Stimulated activated CD8-positive, alpha-beta memory T cell treated with anti-CD3 and anti-CD28 coated beads, Interleukin-2, amount 100 ng/mL, for 48 hours (primary cell): Measurements from ENCODE around the gene GRM4.
A peak's percentile ranks its signal among the peaks of the same experiment; 100 is the strongest.
"Not testable (repeated sequence)": the region's sequence is repeated elsewhere in the genome, so short reads cannot be mapped to it uniquely, and the experiment has no call there.

ENCODE experiments used
- DNase-seq, 2 donors: peaks; one replicate each; pipeline ENCODE4 v3.0.0-alpha.2; 2020; ENCODE audit warnings: low read depth in 2 of 2

The GRM4 gene

DNA sequence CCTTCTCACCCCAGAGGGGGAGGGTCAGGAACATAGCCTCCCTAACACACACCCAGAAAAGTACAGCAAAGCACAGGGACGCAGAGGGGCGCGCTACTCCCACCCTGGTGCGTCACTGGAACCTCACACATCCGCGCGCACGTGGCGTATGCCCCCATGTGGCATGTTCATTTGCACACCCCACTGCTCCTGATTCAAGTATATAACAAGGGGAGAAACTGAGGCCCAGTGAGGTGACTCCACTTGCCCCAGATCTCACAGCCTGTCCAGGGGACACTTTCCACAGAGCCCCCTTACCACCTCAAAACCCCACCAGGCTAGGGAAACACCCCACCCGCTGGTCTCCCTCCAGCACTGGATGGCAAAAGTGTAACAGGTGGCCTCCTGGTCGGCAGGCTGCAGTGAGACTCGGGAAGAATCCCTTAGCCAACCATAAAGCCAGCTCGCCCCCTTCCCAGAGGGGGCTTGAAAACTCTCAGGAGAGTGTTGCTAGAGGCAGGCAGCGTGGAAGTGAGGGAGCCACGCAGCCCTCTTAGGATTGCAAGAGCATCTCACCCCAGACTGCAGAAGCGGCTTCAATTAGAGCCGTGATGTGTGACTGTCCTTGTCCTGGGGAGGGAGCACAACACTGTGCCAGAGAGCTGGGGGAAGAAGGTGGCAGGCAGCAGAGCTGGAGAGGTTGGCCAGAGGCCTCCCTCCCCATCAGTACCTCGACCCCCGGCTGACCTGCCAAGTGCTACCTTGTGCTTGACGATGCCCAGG is at the start of gene GRM4:
Gene GRM4 (minus strand): TSS at position 67 of the 762 bp plus-strand sequence. CDS start 12,591 bp downstream, outside the sequence.
- no peak for DNase-seq

DNA sequence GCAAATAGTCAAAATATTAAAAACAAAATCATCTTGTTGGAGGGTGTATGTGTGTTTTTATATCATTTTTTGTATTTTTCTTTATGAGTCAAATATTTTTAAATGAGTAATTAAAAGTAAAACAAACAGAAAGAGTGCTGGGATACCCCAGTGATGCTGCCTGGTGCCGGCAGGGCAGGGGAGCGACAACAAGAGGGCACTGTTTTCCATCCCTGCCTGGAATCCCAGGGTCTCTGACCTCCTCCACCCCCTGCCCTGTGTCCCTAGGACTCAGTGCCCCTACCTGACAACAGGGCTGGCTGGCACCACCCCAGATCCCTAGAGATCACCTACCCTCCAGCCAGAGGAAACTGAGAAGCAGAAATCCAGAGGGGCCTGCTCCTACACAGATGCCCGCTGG is 48.9 kb upstream of the GRM4 start:
- no peak for DNase-seq

- no peak for DNase-seq
These were observed 44.7 kb upstream of the GRM4 start for GRCh38 chr6:34190504-34191122.

GRCh38 chr6:34189806-34190503 is 44.1 kb upstream of the GRM4 start:
- DNase-seq: peak in 1 of 2 donors; percentile 17

GRCh38 chr6:34184726-34185125 is 38.8 kb upstream of the GRM4 start:
- not testable (repeated sequence) for DNase-seq

DNA sequence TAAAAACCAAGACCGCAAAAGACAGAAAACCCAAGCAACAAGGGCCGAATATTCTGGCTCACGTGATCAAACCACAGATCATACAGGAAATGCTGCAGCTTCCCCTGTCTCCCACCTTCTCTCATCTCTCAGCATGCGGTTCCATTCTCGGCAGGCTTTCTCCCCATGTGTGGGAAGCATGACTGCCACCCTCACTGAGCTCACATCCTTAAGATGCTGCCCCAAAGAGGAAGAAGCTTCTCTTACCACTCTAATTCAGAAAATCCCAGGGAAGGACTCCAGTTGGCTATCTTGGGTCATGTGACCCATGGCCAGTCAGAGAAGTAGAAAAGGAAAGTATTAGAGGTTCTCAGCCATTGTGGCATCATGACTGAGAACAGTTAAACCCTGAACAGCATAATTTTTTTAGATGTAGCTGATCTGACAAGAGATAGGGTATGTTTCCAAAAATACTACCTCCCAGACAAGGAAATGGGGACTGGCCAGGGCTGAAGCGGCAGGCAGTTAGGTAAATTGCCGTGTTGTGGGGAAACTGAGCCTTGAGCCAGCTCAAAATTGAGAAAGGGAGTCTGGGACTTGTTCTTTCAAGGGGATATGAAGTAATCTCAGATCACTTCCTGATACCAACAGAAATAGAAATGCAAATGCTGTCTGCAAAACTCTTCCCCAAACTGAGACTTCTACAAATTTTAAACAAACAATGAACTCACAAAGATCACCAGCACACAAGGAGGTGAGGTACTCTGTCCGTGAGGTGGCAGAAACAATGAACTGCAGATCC is 37.1 kb upstream of the GRM4 start:
- DNase-seq: peak; percentile 26 to 53

DNA sequence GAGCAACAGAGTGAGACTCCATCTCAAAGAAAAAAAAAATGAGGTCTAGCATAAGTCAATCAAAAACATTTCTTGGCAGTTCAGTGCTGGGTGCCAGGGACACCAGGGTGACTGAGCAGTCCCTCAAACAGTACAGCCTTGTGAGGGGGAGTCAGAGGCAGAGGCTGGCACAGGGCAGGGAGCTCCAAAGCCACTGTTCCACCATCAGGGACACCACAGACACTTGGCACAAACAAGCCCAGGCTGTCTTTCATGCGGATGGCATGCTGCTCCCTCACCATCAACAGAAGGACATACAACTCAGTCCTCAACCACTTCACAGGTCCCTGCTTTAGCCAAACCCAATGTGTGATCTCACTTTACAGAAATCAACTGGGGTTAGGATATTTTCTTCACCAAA is 36.0 kb upstream of the GRM4 start:
- no peak for DNase-seq

GRCh38 chr6:34179106-34179720 is 33.3 kb upstream of the GRM4 start:
- DNase-seq: no peak

DNA sequence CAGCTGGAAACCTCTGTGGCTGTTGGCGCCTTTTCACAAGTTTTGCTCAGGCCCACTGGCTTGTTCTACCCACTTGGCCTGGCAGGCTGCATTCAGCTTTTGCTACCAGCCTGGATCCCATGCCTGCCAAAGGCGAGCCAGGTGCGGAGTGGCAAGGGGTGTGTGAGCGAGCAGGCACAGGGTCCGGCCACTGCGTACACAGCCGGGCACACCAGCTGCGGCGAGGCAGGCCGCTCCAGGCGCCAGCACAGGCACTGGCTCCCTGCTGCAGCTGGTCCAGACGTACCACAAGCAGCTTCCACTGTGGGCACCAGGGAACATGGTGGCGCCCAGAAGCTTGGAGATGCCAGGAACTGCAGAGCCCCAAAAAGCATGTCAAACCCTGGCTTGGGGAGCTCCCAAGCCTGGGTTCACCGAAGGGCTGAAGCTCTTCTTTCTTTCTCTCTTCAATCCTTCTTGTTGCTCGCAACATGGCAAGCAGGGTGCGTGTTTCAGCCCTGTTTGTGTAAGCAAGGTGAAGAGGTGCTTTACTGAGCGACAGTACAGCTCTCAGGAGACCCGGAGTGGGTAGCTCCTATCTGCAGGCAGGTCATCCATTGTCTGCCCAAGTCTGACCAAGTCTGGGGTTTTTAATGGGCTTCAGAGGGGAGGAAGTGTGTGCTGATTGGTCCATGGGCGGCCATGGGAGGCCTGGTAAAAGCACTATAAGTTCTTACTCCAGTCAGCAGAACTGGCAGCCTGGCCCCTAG is 32.6 kb upstream of the GRM4 start:
- no peak for DNase-seq

DNA sequence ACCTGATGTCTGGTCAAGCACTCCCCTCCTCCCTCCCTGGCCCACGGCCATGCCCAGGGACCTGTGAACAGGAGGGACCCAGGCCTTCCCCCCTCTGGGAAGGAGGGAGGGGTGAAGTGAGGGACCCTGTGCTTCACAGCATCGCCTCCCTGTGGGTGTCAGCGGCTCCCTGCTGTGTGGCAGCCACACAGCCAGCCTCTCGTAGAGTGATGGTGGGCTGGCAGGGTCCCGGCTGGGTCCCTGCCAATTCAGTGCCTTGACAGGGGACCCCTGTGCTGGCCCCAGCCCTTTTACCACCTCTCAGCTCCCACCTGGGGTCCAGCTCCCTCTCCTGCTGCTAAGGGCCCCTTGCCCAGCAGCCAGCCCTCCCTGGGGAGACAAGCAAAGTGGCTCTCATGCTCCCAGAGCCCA is 31.3 kb upstream of the GRM4 start:
- DNase-seq: no peak

- DNase-seq: no peak
These were observed 30.6 kb upstream of the GRM4 start for GRCh38 chr6:34176261-34177031.

GRCh38 chr6:34174846-34175399 is 29.0 kb upstream of the GRM4 start:
- no peak for DNase-seq

DNA sequence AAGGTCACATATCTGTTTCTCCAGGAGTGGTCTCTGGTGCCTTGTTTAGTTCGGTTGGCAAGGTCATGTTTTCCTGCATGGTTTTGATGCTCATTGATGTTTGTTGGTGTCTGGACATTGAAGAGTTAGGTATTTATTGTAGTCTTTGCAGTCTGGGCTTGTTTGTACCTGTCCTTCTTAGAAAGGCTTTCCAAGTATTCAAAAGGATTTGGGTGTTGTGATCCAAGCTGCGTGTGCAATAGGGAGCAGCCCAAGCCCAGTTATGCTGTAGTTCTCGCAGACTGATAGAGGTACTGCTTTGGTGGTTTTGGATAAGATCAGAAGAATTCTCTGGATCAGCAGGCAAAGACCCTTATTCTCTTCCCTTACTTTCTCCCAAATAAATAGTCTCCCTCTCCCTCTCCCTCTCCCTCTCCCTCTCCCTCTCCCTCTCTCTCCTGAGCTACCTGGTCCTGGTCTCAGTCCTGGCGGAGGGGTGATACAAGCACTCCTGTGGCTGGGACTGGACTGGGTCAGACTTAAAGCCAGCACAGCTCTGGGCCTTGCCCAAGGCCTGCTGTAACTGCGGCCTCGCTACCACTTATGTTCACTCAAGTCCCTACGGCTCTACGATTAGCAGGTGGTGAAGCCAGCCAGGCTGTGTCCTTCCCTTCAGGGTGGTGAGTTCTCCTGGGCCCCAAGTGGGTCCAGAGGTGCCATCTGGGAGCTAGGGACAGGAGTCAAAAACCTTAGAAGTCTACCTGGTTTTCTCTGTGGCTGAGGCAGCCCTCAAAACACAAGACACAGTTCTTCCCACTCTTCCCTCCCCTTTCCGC is 27.3 kb upstream of the GRM4 start:
- DNase-seq: no peak

GRCh38 chr6:34170346-34170745 is 24.5 kb upstream of the GRM4 start:
- DNase-seq: no peak

DNA sequence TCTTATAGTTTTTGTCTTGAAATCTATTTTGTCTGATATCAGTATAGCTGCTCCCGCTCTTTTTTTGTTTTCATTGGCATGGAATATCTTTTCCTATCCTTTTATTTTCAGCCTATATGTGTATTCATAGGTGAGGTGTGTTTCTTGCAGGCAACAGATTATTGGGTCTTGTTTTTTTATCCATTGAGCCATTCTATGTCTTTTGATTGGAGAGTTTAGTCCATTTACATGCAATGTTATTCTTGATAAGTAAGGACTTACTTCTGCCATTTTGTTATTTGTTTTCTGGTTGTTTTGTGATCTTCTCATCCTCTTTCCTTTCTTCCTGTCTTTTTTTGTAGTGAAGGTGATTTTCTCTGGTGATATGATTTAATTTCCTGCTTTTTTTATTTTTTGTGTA is 24.0 kb upstream of the GRM4 start:
- no peak for DNase-seq

DNA sequence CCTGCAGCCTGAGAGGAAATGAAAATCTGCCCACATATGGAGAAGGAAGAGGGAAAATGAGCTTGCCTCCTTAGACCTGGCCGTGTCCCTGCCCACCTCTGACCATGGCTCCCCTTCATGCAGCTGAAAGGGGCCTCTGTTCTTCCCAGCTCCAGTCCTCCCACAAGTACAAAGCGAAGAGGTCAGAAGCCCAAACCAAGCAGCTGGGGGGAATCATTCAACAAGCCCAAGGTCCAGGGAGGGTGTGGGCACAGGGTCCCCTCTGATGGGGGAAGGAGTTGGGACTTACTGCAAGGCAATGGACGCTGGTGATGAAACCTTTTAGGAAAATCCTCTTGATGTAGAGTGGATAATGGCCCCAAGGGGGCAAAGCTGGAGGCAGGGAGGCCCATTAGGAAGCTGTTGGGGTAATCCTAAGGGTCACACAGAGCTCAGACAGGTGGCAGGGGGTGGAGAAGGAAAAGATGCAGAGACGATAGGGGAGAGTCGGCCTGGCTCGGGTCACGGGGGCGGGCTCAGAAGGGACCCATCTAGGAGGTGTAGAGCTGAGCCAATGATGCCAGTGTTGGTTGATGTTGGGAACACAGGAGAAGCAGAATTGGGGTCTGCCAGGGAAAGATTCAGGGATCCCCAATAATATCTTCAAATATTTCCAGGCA is 16.1 kb upstream of the GRM4 start:
- DNase-seq: no peak

DNA sequence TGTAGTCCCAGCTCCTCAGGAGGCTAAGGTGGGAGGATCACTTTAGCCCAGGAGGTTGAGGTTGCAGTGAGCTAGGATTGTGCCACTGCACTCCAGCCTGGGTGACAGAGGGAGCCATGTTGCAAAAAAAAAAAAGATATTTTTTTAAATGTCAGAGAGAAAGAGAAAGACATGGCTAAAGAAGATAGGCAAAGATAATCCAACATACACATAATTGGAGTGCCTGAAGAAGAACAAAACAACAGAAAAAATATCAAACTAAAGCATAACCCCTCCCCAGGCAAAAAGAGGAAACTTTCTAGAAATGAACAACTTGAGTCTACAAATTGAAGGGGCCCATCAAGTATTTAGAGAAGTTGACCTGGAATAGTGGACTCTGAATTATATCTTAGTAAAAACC is 14.0 kb upstream of the GRM4 start:
- no peak for DNase-seq

DNA sequence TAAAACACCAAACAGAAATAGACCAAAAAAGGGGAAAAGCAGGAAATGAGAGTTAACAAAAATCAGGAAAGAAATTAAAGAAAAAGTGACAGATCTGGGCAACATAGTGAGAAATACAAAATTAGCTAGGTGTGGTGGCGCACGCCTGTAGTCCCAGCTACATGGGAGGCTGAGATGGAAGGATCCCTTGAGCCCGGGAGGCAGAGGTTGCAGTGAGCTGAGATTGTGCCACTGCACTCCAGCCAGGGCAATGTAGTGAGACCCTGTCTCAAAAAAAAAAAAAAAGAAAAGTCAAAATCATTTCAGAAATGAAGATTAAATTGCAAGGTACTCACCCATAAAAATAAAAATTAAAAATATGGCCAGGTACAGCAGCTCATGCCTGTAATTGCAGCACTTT is 13.0 kb upstream of the GRM4 start:
- DNase-seq: no peak
